Caco-2 (cell line): ENCODE results near the gene PLXNB2. TPM values are rescaled to one million over a fixed set of nuclear protein-coding genes. Genes with fewer than 3 reads are reported as not detected.

Source experiments
- BruUV-seq: library from RNA; stranded (reverse); fragments of 400-500 nt; replicated peaks from 2 replicates; lab custom pipeline; 2021; lab: Mats Ljungman, UMichigan
- CTCF ChIA-PET: fragments of 300-600 bp; sonication (Branson Sonifier 250); formaldehyde crosslinking; loops from one replicate; lab custom pipeline; 2022; ENCODE audit warnings: antibody characterized with exemption; lab: Charles Lee
- POLR2A ChIA-PET: fragments of 300-600 bp; sonication (Branson Sonifier 250); formaldehyde crosslinking; loops from one replicate; lab custom pipeline; 2022; ENCODE audit warnings: antibody characterized with exemption; lab: Charles Lee
- DNase-seq, 2 experiments: peaks; one replicate each; pipeline versions ENCODE4 v3.0.0 to v3.0.0-alpha.2; 2020 to 2022
- H3K27me3 ChIP-seq: replicated peaks from 2 replicates; pipeline ENCODE4 v1.6.0; 2011; ENCODE audit warnings: low read length; ENCODE audit not compliant: control insufficient read depth, insufficient read depth
- H3K36me3 ChIP-seq: 2 replicates; pipeline ENCODE4 v1.5.1; 2011; ENCODE audit warnings: low read length; ENCODE audit not compliant: control insufficient read depth, insufficient read depth
- H3K4me1 ChIP-seq: fragments of 250-450 bp; sonication (Bioruptor Pico); 2 replicates; pipeline ENCODE4 v1.5.1; 2020; ENCODE audit warnings: mild to moderate bottlenecking
- H3K4me3 ChIP-seq: 2 replicates; pipeline ENCODE4 v1.5.1; 2011; ENCODE audit warnings: low read depth, mild to moderate bottlenecking, control low read depth, low read length
- H3K9me3 ChIP-seq: fragments of 250-450 bp; sonication (Bioruptor Pico); 2 replicates; pipeline ENCODE4 v1.5.1; 2020; ENCODE audit warnings: mild to moderate bottlenecking, moderate library complexity
- H3K27ac Mint-ChIP-seq: one replicate; pipeline ENCODE4 v1.8.0; 2022; ENCODE audit warnings: mixed read lengths; ENCODE audit not compliant: unreplicated experiment
- H3K27me3 Mint-ChIP-seq: one replicate; pipeline ENCODE4 v1.8.0; 2022; ENCODE audit warnings: mixed read lengths; ENCODE audit not compliant: insufficient read depth, unreplicated experiment
- H3K36me3 Mint-ChIP-seq: one replicate; pipeline ENCODE4 v1.8.0; 2022; ENCODE audit warnings: mild to moderate bottlenecking, mixed read lengths; ENCODE audit not compliant: insufficient read depth, unreplicated experiment
- H3K4me1 Mint-ChIP-seq: one replicate; pipeline ENCODE4 v1.8.0; 2022; ENCODE audit warnings: low read depth, mixed read lengths; ENCODE audit not compliant: unreplicated experiment
- H3K4me3 Mint-ChIP-seq: one replicate; pipeline ENCODE4 v1.8.0; 2022; ENCODE audit warnings: mild to moderate bottlenecking, moderate library complexity, mixed read lengths; ENCODE audit not compliant: unreplicated experiment
- H3K9me3 Mint-ChIP-seq: one replicate; pipeline ENCODE4 v1.8.0; 2022; ENCODE audit warnings: mixed read lengths; ENCODE audit not compliant: unreplicated experiment
- intact Hi-C: fragments of 100-400 bp; cut with micrococcal nuclease; formaldehyde crosslinking; loops from one replicate; pipeline ENCODE4 v1.10.0; 2022; ENCODE audit not compliant: unreplicated experiment
- total RNA-seq: library from RNA; stranded (reverse); gene quantifications from 2 replicates; pipeline ENCODE4 v1.2.3, GENCODE V29; 2022
- TF ChIP-seq, protein P1 (sequence below), 2 experiments: fragments of 200-600 bp in 1 of 2; IDR thresholded peaks; 1 replicate in 1 of 2; 2 replicates in 1 of 2; pipeline versions ENCODE4 v1.5.1 to v1.8.0; 2011 to 2022; ENCODE audit warnings: antibody characterized with exemption in 1 of 2, control low read depth in 1 of 2, inconsistent platforms in 1 of 2, low read depth in 1 of 2, low read length in 1 of 2, mild to moderate bottlenecking in 1 of 2, moderate library complexity in 1 of 2; ENCODE audit not compliant: insufficient read depth in 1 of 2, severe bottlenecking in 1 of 2, unreplicated experiment in 1 of 2

PLXNB2 gene
- total RNA-seq, 1 experiment from 2014 or later = 260 TPM

DNA sequence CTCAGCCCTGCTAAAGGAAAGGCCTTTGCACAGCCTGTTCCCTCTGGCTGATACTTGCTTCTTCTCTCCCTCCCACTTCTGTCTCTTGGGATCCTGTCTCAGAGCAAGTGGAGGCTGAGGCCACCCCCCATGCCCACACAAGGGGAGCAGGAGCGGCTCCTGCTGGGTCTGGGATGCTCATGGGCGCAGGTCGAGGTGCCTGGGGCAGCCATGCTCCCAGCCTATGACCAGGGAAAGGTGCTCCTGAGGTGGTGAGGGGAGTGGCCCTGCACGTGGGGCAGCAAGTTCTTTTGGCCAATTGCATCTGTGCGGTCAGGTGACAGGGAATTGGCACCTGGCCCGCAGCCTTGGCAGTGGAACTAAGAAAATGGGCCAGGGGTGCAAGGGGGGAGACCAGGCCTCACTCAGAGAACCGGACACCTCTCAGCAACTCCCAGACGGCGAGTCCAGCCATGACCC lies 38.8 kb downstream of the PLXNB2 start:
- ChIA-PET CTCF (interaction anchor here (0.6 kb wide), 1 partner anchor 18 kb away, joined by 3 read pairs; the partner anchor contains the start of gene HDAC10), POLR2A (no interaction called here)
- Histone ChIP-seq H3K9me3 (no peaks in the 10 kb centered on the region), H3K4me3 (no peak overlapping the region), H3K27me3 (no peaks in the 10 kb centered on the region), H3K4me1 (peaks cover 16% of the 10 kb centered on the region), H3K36me3 (no peaks in the 10 kb centered on the region)
- intact Hi-C loops = no loop called here
- no peaks in the 10 kb centered on the region for H3K4me1 Mint-ChIP-seq
- no peak overlapping the region for H3K27ac Mint-ChIP-seq
- H3K36me3 Mint-ChIP-seq = peaks cover 17% of the 10 kb centered on the region
- TF ChIP-seq, protein P1, sequence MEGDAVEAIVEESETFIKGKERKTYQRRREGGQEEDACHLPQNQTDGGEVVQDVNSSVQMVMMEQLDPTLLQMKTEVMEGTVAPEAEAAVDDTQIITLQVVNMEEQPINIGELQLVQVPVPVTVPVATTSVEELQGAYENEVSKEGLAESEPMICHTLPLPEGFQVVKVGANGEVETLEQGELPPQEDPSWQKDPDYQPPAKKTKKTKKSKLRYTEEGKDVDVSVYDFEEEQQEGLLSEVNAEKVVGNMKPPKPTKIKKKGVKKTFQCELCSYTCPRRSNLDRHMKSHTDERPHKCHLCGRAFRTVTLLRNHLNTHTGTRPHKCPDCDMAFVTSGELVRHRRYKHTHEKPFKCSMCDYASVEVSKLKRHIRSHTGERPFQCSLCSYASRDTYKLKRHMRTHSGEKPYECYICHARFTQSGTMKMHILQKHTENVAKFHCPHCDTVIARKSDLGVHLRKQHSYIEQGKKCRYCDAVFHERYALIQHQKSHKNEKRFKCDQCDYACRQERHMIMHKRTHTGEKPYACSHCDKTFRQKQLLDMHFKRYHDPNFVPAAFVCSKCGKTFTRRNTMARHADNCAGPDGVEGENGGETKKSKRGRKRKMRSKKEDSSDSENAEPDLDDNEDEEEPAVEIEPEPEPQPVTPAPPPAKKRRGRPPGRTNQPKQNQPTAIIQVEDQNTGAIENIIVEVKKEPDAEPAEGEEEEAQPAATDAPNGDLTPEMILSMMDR (IDR thresholded peaks at IDR 0.05; ENCODE audit: insufficient read depth in 1 of 2, low read depth in 1 of 2, low read length in 1 of 2, severe bottlenecking in 1 of 2, unreplicated experiment in 1 of 2) = no peak
- no peaks in the 10 kb centered on the region for H3K9me3 Mint-ChIP-seq
- BruUV-seq = no TSS peak
- DNase-seq = no peak
- peak overlapping the region; percentile 38 for H3K4me3 Mint-ChIP-seq
- no peaks in the 10 kb centered on the region for H3K27me3 Mint-ChIP-seq

DNA sequence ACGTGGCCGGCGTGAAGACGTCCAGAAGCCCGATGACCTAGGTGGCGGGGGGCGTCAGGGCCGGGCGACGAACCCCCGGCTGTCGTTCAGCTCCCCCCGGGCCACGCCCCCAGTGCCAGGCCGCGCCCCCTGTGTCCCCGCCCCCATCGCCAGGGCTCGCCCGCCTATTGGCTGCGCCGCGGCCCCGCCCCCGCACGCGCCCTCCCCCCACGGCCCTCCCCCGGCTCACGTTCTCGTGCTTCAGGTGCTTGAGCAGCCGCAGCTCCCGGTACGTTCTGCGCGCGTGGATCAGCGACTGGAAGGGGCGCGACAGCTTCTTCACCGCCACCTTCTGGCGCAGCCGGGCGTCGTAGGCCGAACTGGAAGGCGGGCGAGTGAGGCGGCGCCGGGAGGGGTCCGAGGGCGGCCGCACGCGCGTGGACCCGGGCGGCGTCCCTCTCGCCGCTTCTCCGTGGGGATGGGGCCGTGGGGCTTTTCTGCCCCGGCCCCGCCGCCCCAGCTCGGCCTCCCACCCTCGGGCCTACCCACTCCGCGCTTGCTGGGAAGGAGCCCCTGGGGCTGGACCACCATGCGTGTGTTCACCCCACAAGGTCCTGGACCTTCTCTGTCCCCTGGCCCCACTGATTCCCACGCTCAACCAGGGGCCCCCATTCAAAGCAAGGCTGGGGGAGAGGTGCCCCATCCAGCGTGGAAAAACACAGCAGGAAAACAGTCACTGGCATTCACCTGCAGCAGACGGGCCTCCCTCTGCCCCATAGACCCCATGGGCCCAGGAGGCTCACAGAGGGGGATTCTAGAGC lies 39.7 kb downstream of the PLXNB2 start:
- H3K36me3 ChIP-seq = no peaks in the 10 kb centered on the region
- peak; percentile 63 to 64 for DNase-seq
- BruUV-seq = no TSS peak
- H3K4me1 ChIP-seq = peaks cover 16% of the 10 kb centered on the region
- no peaks in the 10 kb centered on the region for H3K9me3 ChIP-seq
- peak overlapping the region; percentile 10; the same call in 1 of the 2 replicates for H3K4me3 ChIP-seq
- no peaks in the 10 kb centered on the region for H3K27me3 ChIP-seq
- H3K4me3 Mint-ChIP-seq = peak overlapping the region; percentile 38
- H3K4me1 Mint-ChIP-seq = no peaks in the 10 kb centered on the region
- peaks cover 15% of the 10 kb centered on the region for H3K36me3 Mint-ChIP-seq
- H3K27ac Mint-ChIP-seq = no peak overlapping the region
- POLR2A ChIA-PET = no interaction called here
- no peaks in the 10 kb centered on the region for H3K27me3 Mint-ChIP-seq
- TF ChIP-seq, protein P1 (IDR thresholded peaks at IDR 0.05; ENCODE audit: insufficient read depth in 1 of 2, low read depth in 1 of 2, low read length in 1 of 2, severe bottlenecking in 1 of 2, unreplicated experiment in 1 of 2) = peak in 1 of 2 experiments; percentile 11
- no peaks in the 10 kb centered on the region for H3K9me3 Mint-ChIP-seq
- CTCF ChIA-PET = interaction anchor here (0.7 to 1.5 kb wide), 4 partner anchors 16 to 230 kb away, joined by 4 to 10 read pairs (median 8); partner anchors contain the start of gene HDAC10
- intact Hi-C loops = no loop called here

DNA sequence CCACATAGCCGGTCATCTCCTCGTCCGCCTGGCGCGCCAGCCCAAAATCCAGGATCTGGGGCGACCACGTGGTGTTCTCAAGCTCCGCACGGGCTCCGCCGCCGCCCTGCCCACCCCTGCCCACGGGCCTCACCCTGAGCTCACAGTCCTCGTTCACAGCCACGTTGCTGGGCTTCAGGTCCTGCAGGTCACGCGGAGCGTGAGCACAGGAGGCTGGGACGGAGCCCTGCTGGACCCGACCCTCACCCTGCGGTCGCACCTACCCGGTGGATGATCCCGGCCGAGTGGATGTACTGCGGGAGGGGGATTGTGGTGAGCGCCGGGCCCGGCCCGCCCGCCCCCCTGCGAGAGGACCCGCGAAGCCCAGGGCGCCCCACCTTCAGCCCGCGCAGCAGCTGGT lies 40.5 kb downstream of the PLXNB2 start:
- Histone ChIP-seq H3K27me3 (no peaks in the 10 kb centered on the region), H3K4me3 (no peak overlapping the region), H3K4me1 (peaks cover 24% of the 10 kb centered on the region), H3K36me3 (no peaks in the 10 kb centered on the region), H3K9me3 (no peaks in the 10 kb centered on the region)
- intact Hi-C loops = no loop called here
- POLR2A ChIA-PET = no interaction called here
- CTCF ChIA-PET = interaction anchor here (1.5 kb wide), 1 partner anchor 15 kb away, joined by 10 read pairs; the partner anchor contains the start of gene HDAC10
- no peak overlapping the region for H3K27ac Mint-ChIP-seq
- BruUV-seq = no TSS peak
- no peak for DNase-seq
- peaks cover 7% of the 10 kb centered on the region for H3K36me3 Mint-ChIP-seq
- H3K27me3 Mint-ChIP-seq = no peaks in the 10 kb centered on the region
- H3K9me3 Mint-ChIP-seq = no peaks in the 10 kb centered on the region
- TF ChIP-seq, protein P1 (IDR thresholded peaks at IDR 0.05; ENCODE audit: insufficient read depth in 1 of 2, low read depth in 1 of 2, low read length in 1 of 2, severe bottlenecking in 1 of 2, unreplicated experiment in 1 of 2) = no peak
- no peaks in the 10 kb centered on the region for H3K4me1 Mint-ChIP-seq
- no peak overlapping the region for H3K4me3 Mint-ChIP-seq
